ENCODE measurements around the gene SERPIND1.
A peak's percentile ranks its signal among the peaks of the same experiment; 100 is the strongest.
"Not testable (repeated sequence)": the region's sequence is repeated elsewhere in the genome, so short reads cannot be mapped to it uniquely, and the experiment has no call there.

Gene SERPIND1

GRCh38 chr22:20747223-20747622 is 26.7 kb upstream of the SERPIND1 start:
- DNase-seq = no peak

- DNase-seq = no peak
Measured at GRCh38 chr22:20748082-20748481, 25.8 kb upstream of the SERPIND1 start.

- DNase-seq = no peak
Measured at GRCh38 chr22:20748731-20749428, 25.0 kb upstream of the SERPIND1 start.

- no peak for DNase-seq
Measured at GRCh38 chr22:20749453-20749852, 24.5 kb upstream of the SERPIND1 start.

GRCh38 chr22:20750461-20751184 is 23.3 kb upstream of the SERPIND1 start:
- peak; percentile 44 for DNase-seq

GRCh38 chr22:20751185-20751851 is 22.6 kb upstream of the SERPIND1 start:
- DNase-seq = no peak

GRCh38 chr22:20752104-20752741 is 21.7 kb upstream of the SERPIND1 start:
- no peak for DNase-seq

GRCh38 chr22:20752873-20753272 is 21.0 kb upstream of the SERPIND1 start:
- DNase-seq = no peak

GRCh38 chr22:20756846-20757245 is 17.1 kb upstream of the SERPIND1 start:
- no peak for DNase-seq

GRCh38 chr22:20758688-20759087 is 15.2 kb upstream of the SERPIND1 start:
- DNase-seq = no peak

- DNase-seq = no peak
Measured at GRCh38 chr22:20760084-20760483, 13.8 kb upstream of the SERPIND1 start.

- DNase-seq = no peak
Measured at GRCh38 chr22:20761536-20761935, 12.4 kb upstream of the SERPIND1 start.

- DNase-seq = no peak
Measured at GRCh38 chr22:20762233-20762796, 11.6 kb upstream of the SERPIND1 start.

GRCh38 chr22:20763630-20764470 is 10.1 kb upstream of the SERPIND1 start:
- DNase-seq = no peak

GRCh38 chr22:20764471-20764720 is 9.5 kb upstream of the SERPIND1 start:
- no peak for DNase-seq

GRCh38 chr22:20764729-20765128 is 9.2 kb upstream of the SERPIND1 start:
- no peak for DNase-seq

GRCh38 chr22:20765938-20766337 is 8.0 kb upstream of the SERPIND1 start:
- DNase-seq = no peak

GRCh38 chr22:20766530-20766929 is 7.4 kb upstream of the SERPIND1 start:
- DNase-seq = no peak

GRCh38 chr22:20769496-20769826 is 4.5 kb upstream of the SERPIND1 start:
- DNase-seq = not testable (repeated sequence)

GRCh38 chr22:20771918-20772625 is 1.8 kb upstream of the SERPIND1 start:
- no peak for DNase-seq

GRCh38 chr22:20774882-20775281 is 969 bp downstream of the SERPIND1 start:
- no peak for DNase-seq

GRCh38 chr22:20775342-20775895 is 1.5 kb downstream of the SERPIND1 start:
- no peak for DNase-seq
